IPS DF 6.9 (cell line): ENCODE measurements around the gene DGCR6L.
A peak's percentile ranks its signal among the peaks of the same experiment; 100 is the strongest.
"Not testable (repeated sequence)": the region's sequence is repeated elsewhere in the genome, so short reads cannot be mapped to it uniquely, and the experiment has no call there.

ENCODE experiments used
- DNase-seq: peaks from one replicate; pipeline ENCODE4 v3.0.0-alpha.2; 2013; ENCODE audit warnings: low read depth, low spot score
- H3K27ac ChIP-seq: one replicate; pipeline ENCODE4 v1.5.1; 2013; ENCODE audit warnings: low read length, control low read depth
- H3K27me3 ChIP-seq: 2 replicates; pipeline ENCODE4 v1.6.1; 2013; ENCODE audit warnings: mild to moderate bottlenecking, low read length; ENCODE audit not compliant: control insufficient read depth, insufficient read depth
- H3K36me3 ChIP-seq: 2 replicates; pipeline ENCODE4 v1.6.1; 2013; ENCODE audit warnings: low read length; ENCODE audit not compliant: control insufficient read depth, insufficient read depth
- H3K4me1 ChIP-seq: 2 replicates; pipeline ENCODE4 v1.6.1; 2013; ENCODE audit warnings: low read length; ENCODE audit not compliant: control insufficient read depth, insufficient read depth
- H3K4me3 ChIP-seq: 2 replicates; pipeline ENCODE4 v1.5.1; 2013; ENCODE audit warnings: mild to moderate bottlenecking, low read length
- H3K9me3 ChIP-seq: 2 replicates; pipeline ENCODE4 v1.6.1; 2013; ENCODE audit warnings: low read length, inconsistent platforms; ENCODE audit not compliant: control insufficient read depth, insufficient read depth
- WGBS: extraction: QIAGEN DNeasy Blood & Tissue Kit; methylation state at CpG from one replicate; pipeline ENCODE4 v1.1.7; 2013; ENCODE audit warnings: mixed read lengths, missing lambda C conversion rate; ENCODE audit not compliant: insufficient read length, insufficient coverage; 5-methylcytosine and 5-hydroxymethylcytosine counted together

Gene DGCR6L

DNA sequence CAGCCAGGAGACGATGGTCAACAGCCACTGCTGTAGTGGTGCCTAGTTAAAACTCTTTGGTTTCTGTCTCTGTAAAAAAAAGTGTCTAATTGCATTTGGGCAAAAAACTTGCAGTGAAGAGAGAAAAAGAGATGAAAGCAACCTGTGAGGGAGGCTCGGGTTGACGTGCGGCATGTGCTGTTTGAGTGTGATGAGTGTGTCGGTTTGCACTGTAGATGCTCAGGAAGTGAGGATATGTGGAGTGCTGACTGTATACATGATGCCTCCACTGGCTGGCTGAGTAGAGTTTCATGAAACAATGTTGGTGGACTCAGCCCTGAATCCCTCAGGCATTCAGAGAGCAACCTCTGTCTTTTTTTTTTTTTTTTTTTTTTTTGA, 4.3 kb upstream of the DGCR6L start:
- no peaks in the 10 kb centered on the region for H3K27me3 ChIP-seq
- no CpG with 5 or more reads among the region's 5 CpGs for WGBS
- no peak overlapping the region for H3K4me3 ChIP-seq
- H3K36me3 ChIP-seq: no peaks in the 10 kb centered on the region
- H3K4me1 ChIP-seq: peaks cover 2% of the 10 kb centered on the region; the same call in 1 of the 2 replicates
- no peaks in the 10 kb centered on the region for H3K9me3 ChIP-seq
- DNase-seq: no peak
- no peak overlapping the region for H3K27ac ChIP-seq

DNA sequence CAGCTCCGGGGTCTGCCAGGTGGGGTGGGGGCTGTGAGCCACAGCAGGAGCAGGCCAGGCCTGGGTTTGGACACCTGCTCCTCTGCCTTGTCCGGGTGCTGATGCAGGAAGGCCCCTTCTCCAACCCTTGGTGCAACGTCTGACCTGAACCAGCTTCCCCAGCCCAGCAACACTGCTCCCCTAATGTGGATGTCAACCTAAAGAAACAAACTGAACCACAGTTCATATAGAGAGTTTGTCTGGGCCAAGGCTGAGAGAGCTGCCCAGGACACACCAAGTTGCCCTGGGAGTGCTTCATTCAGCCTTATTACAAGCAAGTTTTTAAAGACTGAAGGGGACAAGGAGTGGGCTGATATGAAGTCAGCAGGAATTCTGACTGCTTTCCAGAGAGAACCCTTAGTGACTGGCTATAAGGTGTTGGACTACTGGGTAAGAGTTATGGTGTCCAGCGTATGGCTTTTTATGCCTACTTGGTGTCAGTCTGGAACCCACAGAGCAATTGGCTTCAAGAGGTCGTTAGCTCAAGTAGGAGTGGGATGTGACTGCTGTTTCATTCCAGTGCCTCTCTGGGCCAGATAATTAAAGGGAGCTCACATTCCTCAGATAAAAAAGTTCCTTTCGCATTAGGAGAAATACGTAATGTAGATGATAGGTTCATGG, 1.8 kb upstream of the DGCR6L start:
- H3K4me1 ChIP-seq, DNase-seq, H3K9me3 ChIP-seq, H3K27ac ChIP-seq, H3K36me3 ChIP-seq, H3K4me3 ChIP-seq, H3K27me3 ChIP-seq: not testable (repeated sequence)
- WGBS: no CpG with 5 or more reads among the region's 7 CpGs

DNA sequence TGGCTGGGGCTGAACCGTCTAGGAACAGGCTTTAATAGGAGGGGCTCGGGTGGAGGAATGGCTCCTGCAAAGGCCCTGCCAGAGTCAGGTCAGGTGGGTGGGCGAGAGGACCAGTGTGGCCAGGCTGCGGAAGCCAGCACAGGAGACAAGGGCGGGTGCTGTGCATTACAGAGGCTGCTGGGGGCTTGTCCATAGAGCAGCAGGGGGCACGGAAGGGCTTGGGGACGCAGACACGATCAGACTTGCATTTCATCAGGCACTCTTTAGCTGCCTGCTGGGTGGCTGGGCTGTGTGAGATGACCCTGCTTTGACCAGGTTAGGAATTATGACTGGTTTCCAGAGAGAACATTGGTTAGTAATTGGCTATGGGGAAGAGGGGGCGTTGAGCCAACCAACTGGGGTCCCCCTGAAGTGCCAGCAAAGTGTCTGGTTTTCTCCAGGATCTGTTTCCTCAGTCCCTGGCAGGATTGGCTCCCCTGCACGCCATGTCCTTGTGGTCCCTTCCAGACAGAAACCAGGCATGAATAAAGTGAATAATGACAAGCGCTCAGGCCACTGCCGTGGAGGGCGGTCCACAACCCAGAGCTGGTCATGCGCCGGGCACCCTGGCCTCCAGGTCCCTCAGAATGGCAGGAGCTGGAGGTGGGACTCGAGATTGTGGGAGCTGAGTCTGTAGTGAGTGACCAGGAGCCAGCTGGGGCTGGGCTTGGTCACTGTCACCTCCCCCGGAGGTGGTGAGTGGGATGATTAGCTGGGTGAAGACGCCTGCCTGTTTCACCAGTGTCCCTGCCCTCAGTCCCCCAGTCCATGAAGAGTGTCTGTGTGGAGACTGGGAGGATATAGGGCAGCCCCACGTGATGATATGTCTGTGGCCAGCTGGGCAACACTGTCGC, 1.0 kb upstream of the DGCR6L start:
- H3K4me3 ChIP-seq: peak overlapping the region; percentile 90
- not testable (repeated sequence) for H3K27ac ChIP-seq, H3K27me3 ChIP-seq, DNase-seq, H3K36me3 ChIP-seq, H3K9me3 ChIP-seq, H3K4me1 ChIP-seq
- no CpG with 5 or more reads among the region's 20 CpGs for WGBS

DNA sequence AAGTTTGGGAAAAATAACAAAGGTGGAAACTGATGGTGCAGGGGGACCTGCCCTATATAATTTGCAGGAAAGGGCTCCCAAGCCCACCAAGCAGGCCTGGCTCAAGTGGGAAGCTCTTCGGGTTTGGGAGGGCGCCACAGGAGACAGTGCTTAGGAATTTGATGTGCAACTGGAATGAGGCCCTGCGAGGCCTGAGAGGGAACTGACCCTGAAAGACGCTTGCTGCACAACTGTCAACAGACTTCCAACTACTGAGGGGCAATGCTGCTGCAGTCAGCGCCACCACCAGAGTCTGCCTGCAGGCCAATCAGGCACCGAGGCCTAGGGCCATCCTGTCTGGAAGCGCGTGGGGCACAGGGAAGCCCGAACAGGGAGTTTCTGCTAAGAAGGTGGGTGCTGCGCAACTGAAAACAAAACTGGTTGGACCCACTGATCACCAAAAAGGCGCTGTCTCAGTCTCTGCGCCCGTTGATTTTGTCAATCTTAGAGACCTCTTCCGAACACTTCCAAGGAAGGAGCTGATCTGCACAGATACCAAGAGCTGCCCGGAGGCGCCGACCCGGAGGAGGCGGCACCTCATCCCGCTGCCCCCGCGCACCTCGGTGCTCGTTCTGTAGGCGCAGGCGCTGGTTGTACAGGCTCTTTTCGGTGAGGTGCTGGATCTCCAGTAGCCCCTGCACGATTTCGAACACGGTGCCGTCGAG, 667 bp downstream of the DGCR6L start:
- Histone ChIP-seq H3K4me3 (peak overlapping the region; percentile 90), H3K4me1 (peaks cover 2% of the 10 kb centered on the region; the same call in 1 of the 2 replicates), H3K27me3 (no peaks in the 10 kb centered on the region), H3K9me3 (no peaks in the 10 kb centered on the region), H3K27ac (no peak overlapping the region), H3K36me3 (0 out of 2 replicates have a peak, but pooled peaks cover 2% of the 10 kb centered on the region)
- no peak for DNase-seq
- no CpG with 5 or more reads among the region's 32 CpGs for WGBS

DNA sequence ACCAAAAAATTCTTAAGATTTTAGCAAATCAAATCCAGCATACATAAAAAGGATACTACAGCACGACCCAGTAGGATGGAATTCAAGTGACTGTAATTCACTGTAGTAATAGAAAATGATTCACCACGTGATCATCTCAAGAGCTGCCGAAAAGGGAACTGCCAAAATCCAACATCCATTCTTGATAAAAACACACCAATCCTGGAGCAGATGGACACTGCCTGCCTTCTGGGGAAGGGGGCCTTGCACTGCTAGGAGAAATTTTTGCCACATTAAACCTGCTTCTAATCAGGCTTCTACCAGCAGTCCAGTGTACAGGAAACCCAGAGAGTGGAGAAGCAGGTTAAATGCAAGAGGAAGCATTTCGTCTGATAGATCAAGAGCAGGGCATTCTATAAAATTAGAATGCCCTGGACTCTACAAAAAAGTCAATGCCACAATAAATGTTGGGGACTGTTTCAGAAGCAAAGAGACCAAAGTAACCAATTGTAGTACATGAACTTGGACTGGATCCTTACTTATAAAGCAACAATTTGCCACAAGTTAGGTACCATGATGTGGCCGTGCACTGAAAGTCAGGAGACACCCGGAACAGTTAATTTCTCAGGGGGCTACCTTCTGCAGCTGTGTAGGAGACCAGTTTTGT, 1.7 kb downstream of the DGCR6L start:
- H3K4me1 ChIP-seq, H3K27me3 ChIP-seq, DNase-seq, H3K27ac ChIP-seq, H3K4me3 ChIP-seq, H3K36me3 ChIP-seq, H3K9me3 ChIP-seq: not testable (repeated sequence)
- no CpG with 5 or more reads among the region's 6 CpGs for WGBS

DNA sequence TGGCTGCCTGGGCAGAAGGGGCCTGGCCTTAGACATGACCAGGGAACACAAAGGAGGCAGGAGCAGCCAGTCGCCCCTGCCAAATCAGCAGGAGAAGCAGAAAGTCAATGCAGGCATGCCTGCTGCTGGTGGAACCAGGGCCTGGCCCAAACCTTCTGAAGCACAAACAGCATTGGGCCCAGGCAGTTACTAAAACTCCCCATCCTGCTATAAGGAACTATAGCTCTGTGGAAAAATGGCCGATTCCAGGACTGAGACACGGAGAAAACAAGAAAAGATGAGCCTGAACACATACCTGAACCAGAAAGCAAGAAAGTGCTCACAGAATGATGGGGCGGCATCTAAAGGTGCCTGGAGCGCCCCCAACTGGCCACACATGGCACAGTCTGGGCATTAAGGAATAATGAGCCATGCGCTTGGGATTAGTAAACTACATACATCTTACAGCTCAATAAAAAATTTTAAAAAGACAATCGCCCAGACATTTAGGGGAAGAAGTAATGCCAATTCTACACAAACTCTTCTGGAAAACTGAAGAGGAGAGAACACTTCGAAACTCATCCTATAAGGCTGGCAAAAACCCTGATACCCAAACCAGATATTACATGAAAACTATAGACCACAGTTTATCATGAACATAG, 2.3 kb downstream of the DGCR6L start:
- not testable (repeated sequence) for H3K27ac ChIP-seq, H3K36me3 ChIP-seq, H3K4me3 ChIP-seq, DNase-seq, H3K9me3 ChIP-seq, H3K27me3 ChIP-seq, H3K4me1 ChIP-seq
- WGBS: no CpG with 5 or more reads among the region's 8 CpGs

DNA sequence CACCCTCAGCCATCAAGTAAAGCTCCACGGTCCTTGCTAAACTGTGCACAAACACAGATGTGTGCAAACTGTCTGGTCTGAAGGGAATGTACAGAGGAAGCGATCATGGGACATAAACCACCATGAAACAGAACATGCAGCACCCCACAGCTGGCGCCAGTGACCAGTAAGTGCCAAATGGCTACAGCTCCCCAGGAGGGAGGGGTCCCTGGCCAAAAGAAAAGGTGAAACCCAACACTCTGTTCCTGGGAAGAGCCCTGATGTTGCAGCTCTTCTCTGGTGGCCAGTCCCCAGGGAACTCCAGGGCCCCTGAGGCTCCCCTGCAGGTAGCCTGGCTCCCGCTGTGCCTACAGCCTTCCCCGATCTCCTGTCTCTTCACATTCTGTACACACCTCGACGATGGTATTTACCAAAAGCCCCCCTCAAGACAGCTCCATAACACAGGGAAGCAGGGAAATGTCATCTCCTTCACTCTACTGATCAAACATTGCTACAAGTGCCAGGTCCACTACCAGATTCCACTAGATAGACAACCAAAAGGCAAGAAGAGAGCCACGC, 2.9 kb downstream of the DGCR6L start:
- H3K27ac ChIP-seq: no peak overlapping the region
- H3K36me3 ChIP-seq: 0 out of 2 replicates have a peak, but pooled peaks cover 2% of the 10 kb centered on the region
- DNase-seq: no peak
- no CpG with 5 or more reads among the region's 8 CpGs for WGBS
- no peaks in the 10 kb centered on the region for H3K27me3 ChIP-seq
- H3K4me1 ChIP-seq: no peaks in the 10 kb centered on the region
- H3K9me3 ChIP-seq: no peaks in the 10 kb centered on the region
- no peak overlapping the region for H3K4me3 ChIP-seq

DNA sequence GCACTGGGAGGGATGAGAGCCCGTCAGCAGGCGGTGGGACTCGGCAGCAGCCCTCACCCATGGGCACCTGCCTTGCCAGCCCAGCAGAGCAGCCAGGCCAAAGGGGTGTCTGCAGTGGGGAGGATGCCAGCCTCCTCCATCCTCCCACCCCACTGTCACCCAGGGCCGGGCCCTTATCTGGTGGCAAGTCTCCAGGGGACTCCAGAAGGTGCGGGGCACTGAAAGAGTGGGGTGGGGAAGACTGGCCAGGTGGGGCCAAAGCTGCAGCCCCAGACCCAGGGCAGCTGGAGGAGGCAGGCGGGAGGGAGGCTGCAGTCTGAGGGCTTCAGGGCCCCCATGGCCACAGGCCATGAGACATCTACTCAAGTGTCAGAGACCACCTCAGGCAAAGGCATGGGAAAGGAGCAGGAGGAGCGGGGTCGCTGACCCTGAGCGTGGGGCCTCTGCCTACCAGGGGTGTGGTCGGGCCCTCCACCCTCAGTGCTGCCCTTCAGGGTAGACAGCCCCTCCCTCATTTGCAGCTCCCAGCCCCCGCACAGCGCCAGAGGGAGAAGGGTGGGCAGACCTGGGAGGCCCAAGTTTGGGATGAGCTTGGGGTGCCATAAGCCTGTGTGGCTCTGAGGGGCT, 3.5 kb downstream of the DGCR6L start:
- H3K27me3 ChIP-seq: no peaks in the 10 kb centered on the region
- DNase-seq: no peak
- no peaks in the 10 kb centered on the region for H3K9me3 ChIP-seq
- no CpG with 5 or more reads among the region's 12 CpGs for WGBS
- no peak overlapping the region for H3K4me3 ChIP-seq
- H3K4me1 ChIP-seq: no peaks in the 10 kb centered on the region
- no peak overlapping the region for H3K27ac ChIP-seq
- H3K36me3 ChIP-seq: 0 out of 2 replicates have a peak, but pooled peaks cover 2% of the 10 kb centered on the region

DNA sequence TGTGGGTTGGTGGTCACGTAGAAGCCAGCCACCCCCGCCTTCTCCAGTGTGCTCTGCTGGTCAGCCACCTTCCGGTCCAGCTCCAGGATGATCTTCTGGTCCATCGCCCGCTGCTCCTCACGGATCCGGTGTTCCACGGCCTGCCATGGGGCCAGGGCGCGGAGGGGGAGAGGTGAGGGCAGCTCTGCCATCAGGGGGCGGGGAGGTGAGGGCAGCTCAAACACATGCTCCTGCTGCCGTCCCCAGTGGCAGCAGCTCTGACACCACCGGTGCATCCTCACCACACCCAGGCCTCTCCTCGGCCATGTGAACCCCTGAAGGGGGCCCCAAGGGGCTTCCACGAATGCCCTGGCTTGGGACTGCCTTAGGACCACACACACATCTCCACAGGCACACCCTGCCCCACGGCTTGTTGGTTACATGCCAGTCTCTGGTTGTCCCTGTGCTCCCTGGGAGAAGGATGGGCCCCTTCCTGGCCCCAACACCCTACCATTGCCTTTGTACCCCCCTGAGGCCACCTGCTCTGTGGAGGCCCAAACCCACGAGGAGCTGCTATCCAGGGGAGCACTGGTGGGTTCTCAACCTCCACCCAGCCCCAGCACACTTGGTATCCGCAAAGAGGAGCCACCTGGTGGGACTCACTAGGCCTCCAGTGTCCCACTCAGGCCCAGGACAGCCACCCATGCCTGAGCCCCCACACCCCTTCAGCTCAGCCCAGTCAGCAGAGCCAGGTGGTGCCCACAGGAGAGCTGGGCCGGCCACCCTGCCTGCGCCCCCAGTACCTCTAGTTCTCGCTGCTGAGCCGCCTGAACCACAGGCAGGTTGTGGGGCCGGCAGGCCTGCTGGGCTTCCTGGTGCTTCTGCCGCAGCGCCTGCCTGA, 4.3 kb downstream of the DGCR6L start:
- Histone ChIP-seq H3K36me3 (0 out of 2 replicates have a peak, but pooled peaks cover 2% of the 10 kb centered on the region), H3K27ac (no peak overlapping the region), H3K4me3 (no peak overlapping the region), H3K27me3 (no peaks in the 10 kb centered on the region), H3K4me1 (no peaks in the 10 kb centered on the region), H3K9me3 (no peaks in the 10 kb centered on the region)
- no peak for DNase-seq
- WGBS: no CpG with 5 or more reads among the region's 25 CpGs
